VCaP (cell line): ENCODE data around the gene ATF6.

Source experiments
- H3K27ac ChIP-seq: fragments of 450-650 bp; 2 replicates; pipeline ENCODE4 v1.5.1; 2017
- CTCF ChIP-seq: fragments of 450-650 bp; conservative IDR thresholded peaks from 2 replicates; pipeline ENCODE4 v1.5.1; 2017; ENCODE audit warnings: mild to moderate bottlenecking, moderate library complexity

The ATF6 gene

GRCh38 chr1:161810780-161811179 lies 44.7 kb downstream of the ATF6 start:
- no peak for TF ChIP-seq CTCF
- H3K27ac ChIP-seq = no peak overlapping the region

- no peak overlapping the region for H3K27ac ChIP-seq
Measured at GRCh38 chr1:161816201-161816600, 50.1 kb downstream of the ATF6 start.

GRCh38 chr1:161817176-161817730 lies 51.1 kb downstream of the ATF6 start:
- no peak for TF ChIP-seq CTCF

More at GRCh38 chr1:161816201-161816600, 50.1 kb downstream of the ATF6 start:
- no peak for TF ChIP-seq CTCF

GRCh38 chr1:161820914-161821313 lies 54.8 kb downstream of the ATF6 start:
- no peak overlapping the region for H3K27ac ChIP-seq
- TF ChIP-seq CTCF = no peak

More at GRCh38 chr1:161817176-161817730, 51.1 kb downstream of the ATF6 start:
- H3K27ac ChIP-seq = no peak overlapping the region

- no peak overlapping the region for H3K27ac ChIP-seq
- no peak for TF ChIP-seq CTCF
Measured at GRCh38 chr1:161824618-161825017, 58.5 kb downstream of the ATF6 start.

- no peak overlapping the region for H3K27ac ChIP-seq
- no peak for TF ChIP-seq CTCF
Measured at GRCh38 chr1:161825831-161826230, 59.7 kb downstream of the ATF6 start.

GRCh38 chr1:161826478-161826877 lies 60.4 kb downstream of the ATF6 start:
- TF ChIP-seq CTCF = no peak
- H3K27ac ChIP-seq = no peak overlapping the region
